Rectal smooth muscle tissue (tissue), 1 donor: ENCODE measurements around the gene BNIP3.

Experiments used
- H3K27ac ChIP-seq: one replicate; pipeline ENCODE4 v1.7.0; 2013; ENCODE audit warnings: low read depth, low read length, inconsistent platforms
- H3K27me3 ChIP-seq: one replicate; pipeline ENCODE4 v1.7.0; 2013; ENCODE audit warnings: low read length; ENCODE audit not compliant: control insufficient read depth, insufficient read depth
- H3K36me3 ChIP-seq: one replicate; pipeline ENCODE4 v1.7.0; 2013; ENCODE audit warnings: low read length; ENCODE audit not compliant: control insufficient read depth, insufficient read depth
- H3K4me1 ChIP-seq: one replicate; pipeline ENCODE4 v1.7.0; 2013; ENCODE audit warnings: low read length; ENCODE audit not compliant: control insufficient read depth, insufficient read depth
- H3K4me3 ChIP-seq: one replicate; pipeline ENCODE4 v1.7.0; 2013; ENCODE audit warnings: low read length
- H3K9ac ChIP-seq: one replicate; pipeline ENCODE4 v1.7.0; 2013; ENCODE audit warnings: low read length

BNIP3 gene

GRCh38 chr10:131981429-131982184 lies at the start of gene BNIP3:
TSS of gene BNIP3 (minus strand) at chr10:131981923. CDS start at chr10:131981806, 117 bp downstream.
- H3K27ac ChIP-seq, result peak within 1 kb of the TSS; percentile 47
- peak within 1 kb of the TSS; percentile 79 for H3K4me3 ChIP-seq
- H3K36me3 ChIP-seq, result no peaks in the 10 kb centered on the region
- H3K9ac ChIP-seq, result peak within 1 kb of the TSS; percentile 6
- H3K4me1 ChIP-seq, result peaks cover 4% of the 10 kb centered on the region
- no peaks in the 10 kb centered on the region for H3K27me3 ChIP-seq

GRCh38 chr10:132030898-132031463 lies 49.3 kb upstream of the BNIP3 start:
- peaks cover 8% of the 10 kb centered on the region for H3K27me3 ChIP-seq
- H3K4me3 ChIP-seq, result no peak overlapping the region
- H3K9ac ChIP-seq, result no peak overlapping the region

GRCh38 chr10:132028706-132029105 lies 47.0 kb upstream of the BNIP3 start:
- H3K9ac ChIP-seq, result no peak overlapping the region

More at GRCh38 chr10:132030898-132031463, 49.3 kb upstream of the BNIP3 start:
- no peak overlapping the region for H3K27ac ChIP-seq
- no peaks in the 10 kb centered on the region for H3K4me1 ChIP-seq
- H3K36me3 ChIP-seq, result no peaks in the 10 kb centered on the region

GRCh38 chr10:132027423-132027983 lies 45.8 kb upstream of the BNIP3 start:
- Histone ChIP-seq H3K36me3 (no peaks in the 10 kb centered on the region), H3K4me3 (no peak overlapping the region), H3K9ac (no peak overlapping the region), H3K4me1 (peaks cover 4% of the 10 kb centered on the region), H3K27ac (no peak overlapping the region), H3K27me3 (peaks cover 9% of the 10 kb centered on the region)

More at GRCh38 chr10:132028706-132029105, 47.0 kb upstream of the BNIP3 start:
- no peak overlapping the region for H3K4me3 ChIP-seq
- H3K36me3 ChIP-seq, result no peaks in the 10 kb centered on the region
- H3K27ac ChIP-seq, result no peak overlapping the region
- no peaks in the 10 kb centered on the region for H3K4me1 ChIP-seq
- peaks cover 5% of the 10 kb centered on the region for H3K27me3 ChIP-seq

GRCh38 chr10:132023092-132023811 lies 41.5 kb upstream of the BNIP3 start:
- peaks cover 6% of the 10 kb centered on the region for H3K27me3 ChIP-seq
- peaks cover 4% of the 10 kb centered on the region for H3K4me1 ChIP-seq
- H3K4me3 ChIP-seq, result peak overlapping the region; percentile 63
- H3K9ac ChIP-seq, result no peak overlapping the region
- H3K36me3 ChIP-seq, result no peaks in the 10 kb centered on the region
- H3K27ac ChIP-seq, result no peak overlapping the region

- H3K9ac ChIP-seq, result no peak overlapping the region
- H3K27ac ChIP-seq, result no peak overlapping the region
- H3K36me3 ChIP-seq, result no peaks in the 10 kb centered on the region
- H3K4me3 ChIP-seq, result no peak overlapping the region
- peaks cover 6% of the 10 kb centered on the region for H3K27me3 ChIP-seq
- peaks cover 4% of the 10 kb centered on the region for H3K4me1 ChIP-seq
Observed at GRCh38 chr10:132022241-132022640, 40.5 kb upstream of the BNIP3 start.

- Histone ChIP-seq H3K36me3 (no peaks in the 10 kb centered on the region), H3K4me1 (peaks cover 4% of the 10 kb centered on the region), H3K27ac (no peak overlapping the region), H3K4me3 (no peak overlapping the region), H3K27me3 (peaks cover 6% of the 10 kb centered on the region), H3K9ac (no peak overlapping the region)
Observed at GRCh38 chr10:132021504-132022143, 39.9 kb upstream of the BNIP3 start.

- Histone ChIP-seq H3K27me3 (peaks cover 6% of the 10 kb centered on the region), H3K36me3 (no peaks in the 10 kb centered on the region), H3K27ac (no peak overlapping the region), H3K9ac (no peak overlapping the region), H3K4me1 (peaks cover 4% of the 10 kb centered on the region), H3K4me3 (no peak overlapping the region)
Observed at GRCh38 chr10:132021046-132021445, 39.3 kb upstream of the BNIP3 start.

GRCh38 chr10:132020456-132020855 lies 38.7 kb upstream of the BNIP3 start:
- no peak overlapping the region for H3K4me3 ChIP-seq
- peaks cover 6% of the 10 kb centered on the region for H3K27me3 ChIP-seq
- no peak overlapping the region for H3K27ac ChIP-seq
- peaks cover 4% of the 10 kb centered on the region for H3K4me1 ChIP-seq
- no peaks in the 10 kb centered on the region for H3K36me3 ChIP-seq
- no peak overlapping the region for H3K9ac ChIP-seq

GRCh38 chr10:132019366-132019765 lies 37.6 kb upstream of the BNIP3 start:
- H3K4me1 ChIP-seq, result peaks cover 4% of the 10 kb centered on the region
- no peak overlapping the region for H3K4me3 ChIP-seq
- peaks cover 6% of the 10 kb centered on the region for H3K27me3 ChIP-seq
- H3K36me3 ChIP-seq, result no peaks in the 10 kb centered on the region
- H3K27ac ChIP-seq, result no peak overlapping the region
- no peak overlapping the region for H3K9ac ChIP-seq

- no peaks in the 10 kb centered on the region for H3K36me3 ChIP-seq
- H3K4me3 ChIP-seq, result no peak overlapping the region
- H3K9ac ChIP-seq, result no peak overlapping the region
- H3K27me3 ChIP-seq, result peaks cover 2% of the 10 kb centered on the region
- H3K4me1 ChIP-seq, result peaks cover 4% of the 10 kb centered on the region
- H3K27ac ChIP-seq, result no peak overlapping the region
Observed at GRCh38 chr10:132018446-132018845, 36.7 kb upstream of the BNIP3 start.

- no peaks in the 10 kb centered on the region for H3K36me3 ChIP-seq
- H3K4me3 ChIP-seq, result no peak overlapping the region
- no peak overlapping the region for H3K27ac ChIP-seq
- no peaks in the 10 kb centered on the region for H3K27me3 ChIP-seq
- H3K4me1 ChIP-seq, result peaks cover under 1% of the 10 kb centered on the region
- H3K9ac ChIP-seq, result no peak overlapping the region
Observed at GRCh38 chr10:132016514-132016913, 34.8 kb upstream of the BNIP3 start.
